Transverse colon (tissue), 4 donors: ENCODE measurements around the gene CRADD.

Source experiments
- CTCF ChIP-seq, 5 experiments: fragments of 200-600 bp in 3 of 5; fragments of 450-650 bp in 2 of 5; sonication (generic) in 3 of 5; IDR thresholded peaks; 1 replicate in 2 of 5; 2 replicates in 3 of 5; pipeline ENCODE4 v1.5.1; 2016 to 2017; ENCODE audit warnings: antibody characterized with exemption in 5 of 5, inconsistent platforms in 3 of 5, mild to moderate bottlenecking in 2 of 5, moderate library complexity in 1 of 5
- EP300 ChIP-seq: sonication (generic); formaldehyde crosslinking; IDR thresholded peaks from one replicate; pipeline ENCODE4 v1.6.1; 2017; ENCODE audit warnings: antibody characterized with exemption, low read depth
- POLR2A ChIP-seq: fragments of 450-650 bp; IDR thresholded peaks from one replicate; pipeline ENCODE4 v1.6.1; 2016; ENCODE audit warnings: antibody characterized with exemption, mild to moderate bottlenecking, moderate library complexity
- POLR2AphosphoS5 ChIP-seq, 3 donors: sonication (generic); formaldehyde crosslinking; IDR thresholded peaks; one replicate each; pipeline ENCODE4 v1.6.1; 2016; ENCODE audit warnings: antibody characterized with exemption in 3 of 3

GRCh38 chr12:93738199-93739058, 61.3 kb downstream of the CRADD start:
- TF ChIP-seq CTCF (IDR thresholded peaks at IDR 0.05) (no peak), POLR2A (no peak), POLR2AphosphoS5 (IDR thresholded peaks at IDR 0.05) (no peak), EP300 (no peak)
